GM10248 (cell line): ENCODE data around the gene ARMC12.
"Not testable (repeated sequence)": the region's sequence is repeated elsewhere in the genome, so short reads cannot be mapped to it uniquely, and the experiment has no call there.

Experiments used
- CTCF ChIA-PET: fragments of 300-600 bp; sonication (Branson Sonifier 250); formaldehyde crosslinking; extraction: SDS; loops from one replicate; lab custom pipeline; 2021; ENCODE audit warnings: antibody characterized with exemption; lab: Yijun Ruan, JAX
- POLR2A ChIA-PET: fragments of 350-650 bp; sonication (Branson Sonifier 250); formaldehyde crosslinking; extraction: SDS; loops from one replicate; lab custom pipeline; 2020; ENCODE audit warnings: antibody characterized with exemption; lab: Yijun Ruan, JAX
- DNase-seq: peaks from one replicate; pipeline ENCODE4 v3.0.0; 2012; ENCODE audit errors: extremely low spot score
- TF ChIP-seq, protein P1 (sequence below): IDR thresholded peaks from 2 replicates; pipeline ENCODE4 v1.5.1; 2012; ENCODE audit warnings: mild to moderate bottlenecking, low read depth; ENCODE audit errors: extremely low read depth, missing control alignments, control extremely low read depth

ARMC12 gene

DNA sequence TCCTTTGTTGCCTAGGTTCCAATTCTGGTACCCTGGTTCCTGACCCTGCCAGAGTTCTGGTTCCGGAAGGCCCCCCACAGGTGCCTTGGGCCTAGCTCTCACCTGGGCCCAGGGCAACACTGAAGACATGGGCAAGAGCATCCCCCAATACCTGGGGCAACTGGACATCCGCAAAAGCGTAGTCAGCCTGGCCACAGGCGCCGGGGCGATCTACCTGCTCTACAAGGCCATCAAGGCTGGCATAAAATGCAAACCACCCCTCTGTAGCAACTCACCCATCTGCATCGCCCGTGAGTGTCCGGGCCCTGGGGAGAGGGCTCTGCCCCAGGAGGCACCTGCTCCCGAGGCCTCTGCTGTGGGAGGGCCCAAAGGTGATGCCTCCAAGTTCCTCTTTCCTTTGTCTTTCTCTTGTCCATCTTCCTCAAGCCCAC, at the start of gene ARMC12:
TSS of gene ARMC12 (plus strand) at position 51 of the 431 bp plus-strand sequence. CDS start at position 128, 77 bp downstream.
- TF ChIP-seq, protein P1, sequence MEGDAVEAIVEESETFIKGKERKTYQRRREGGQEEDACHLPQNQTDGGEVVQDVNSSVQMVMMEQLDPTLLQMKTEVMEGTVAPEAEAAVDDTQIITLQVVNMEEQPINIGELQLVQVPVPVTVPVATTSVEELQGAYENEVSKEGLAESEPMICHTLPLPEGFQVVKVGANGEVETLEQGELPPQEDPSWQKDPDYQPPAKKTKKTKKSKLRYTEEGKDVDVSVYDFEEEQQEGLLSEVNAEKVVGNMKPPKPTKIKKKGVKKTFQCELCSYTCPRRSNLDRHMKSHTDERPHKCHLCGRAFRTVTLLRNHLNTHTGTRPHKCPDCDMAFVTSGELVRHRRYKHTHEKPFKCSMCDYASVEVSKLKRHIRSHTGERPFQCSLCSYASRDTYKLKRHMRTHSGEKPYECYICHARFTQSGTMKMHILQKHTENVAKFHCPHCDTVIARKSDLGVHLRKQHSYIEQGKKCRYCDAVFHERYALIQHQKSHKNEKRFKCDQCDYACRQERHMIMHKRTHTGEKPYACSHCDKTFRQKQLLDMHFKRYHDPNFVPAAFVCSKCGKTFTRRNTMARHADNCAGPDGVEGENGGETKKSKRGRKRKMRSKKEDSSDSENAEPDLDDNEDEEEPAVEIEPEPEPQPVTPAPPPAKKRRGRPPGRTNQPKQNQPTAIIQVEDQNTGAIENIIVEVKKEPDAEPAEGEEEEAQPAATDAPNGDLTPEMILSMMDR = no peak
- ChIA-PET POLR2A (interaction anchor here (0.6 kb wide), 1 partner anchor 214 kb away, joined by 4 read pairs; no protein-coding TSS in a partner anchor), CTCF (interaction anchor here (0.8 to 9.9 kb wide), 67 partner anchors 9 to 478 kb away, joined by 3 to 213 read pairs (median 7); partner anchors contain the start of genes CLPS and ZNF76)
- no peak for DNase-seq

GRCh38 chr6:35687658-35688604, 48.9 kb upstream of the ARMC12 start:
- ChIA-PET CTCF (interaction anchor here (0.7 to 2.1 kb wide), 6 partner anchors 11 to 115 kb away, joined by 3 to 10 read pairs (median 4); partner anchors contain the start of gene ARMC12), POLR2A (no interaction called here)
- DNase-seq = peak; percentile 53
- TF ChIP-seq, protein P1 = no peak

DNA sequence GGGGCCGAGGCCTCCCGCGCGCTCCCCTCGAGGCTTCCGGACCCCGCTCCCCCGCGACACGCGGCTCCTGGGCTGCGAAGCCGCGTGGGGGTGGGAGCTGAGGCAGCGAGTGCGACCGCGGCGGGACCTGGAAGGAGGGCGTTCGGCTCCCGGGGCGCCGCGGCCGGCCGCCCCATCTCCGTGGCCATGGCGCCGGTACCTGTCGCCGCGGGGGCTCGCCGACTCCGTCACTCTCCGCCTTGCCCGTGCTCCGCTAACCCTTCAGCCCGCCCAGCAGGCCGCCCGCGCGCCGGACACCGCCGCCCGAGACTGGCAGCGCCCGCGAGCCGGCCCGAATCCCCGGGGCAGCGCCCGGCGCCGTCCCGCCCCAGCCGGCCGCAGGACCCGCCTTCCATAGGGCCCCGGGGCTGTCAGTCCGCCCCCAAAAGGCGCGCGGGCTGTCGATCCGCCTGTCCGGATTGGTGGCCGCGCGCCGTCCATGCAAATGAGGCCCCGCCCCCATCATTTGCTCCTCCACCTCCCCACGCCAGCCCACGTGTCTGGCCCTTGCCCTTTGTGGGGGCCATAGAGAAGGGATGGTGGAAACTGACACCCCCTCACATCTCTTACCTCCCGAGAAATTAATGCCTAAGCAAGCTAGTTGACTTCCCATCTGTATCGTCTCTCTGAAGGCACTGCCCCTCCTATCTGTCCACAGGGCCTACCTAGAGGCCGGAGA, 48.1 kb upstream of the ARMC12 start, which contains the start of gene FKBP5:
TSS of gene FKBP5 (minus strand) at position 311 of the 718 bp plus-strand sequence. CDS start 46,091 bp downstream, outside the sequence.
- CTCF ChIA-PET = interaction anchor here (0.8 to 1.2 kb wide), 3 partner anchors 15 to 39 kb away, joined by 3 read pairs; no protein-coding TSS in a partner anchor
- DNase-seq = peak; percentile 97
- TF ChIP-seq, protein P1 = no peak
- POLR2A ChIA-PET = no interaction called here

DNA sequence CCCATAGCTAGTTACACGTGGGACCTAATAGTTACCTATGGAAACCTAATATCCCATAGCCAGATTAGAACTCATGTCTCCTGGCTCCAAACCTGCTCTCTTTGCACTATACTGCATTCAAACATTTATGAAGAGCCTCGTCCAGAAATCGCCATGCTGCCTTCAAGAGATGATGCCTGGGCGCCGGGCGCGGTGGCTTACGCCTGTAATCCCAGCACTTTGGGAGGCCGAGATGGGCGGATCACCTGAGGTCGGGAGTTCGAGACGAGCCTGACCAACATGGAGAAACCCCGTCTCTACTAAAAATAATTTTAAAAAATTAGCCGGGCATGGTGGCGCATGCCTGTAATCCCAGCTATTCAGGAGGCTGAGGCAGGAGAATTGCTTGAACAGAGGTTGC, 46.8 kb upstream of the ARMC12 start:
- POLR2A ChIA-PET, DNase-seq: not testable (repeated sequence)
- CTCF ChIA-PET = interaction anchor here (1.2 to 1.4 kb wide), 3 partner anchors 16 to 47 kb away, joined by 3 read pairs; no protein-coding TSS in a partner anchor

- ChIA-PET CTCF (interaction anchor here (1.0 to 1.4 kb wide), 2 partner anchors 48 kb away, joined by 3 read pairs; no protein-coding TSS in a partner anchor), POLR2A (no interaction called here)
- no peak for DNase-seq
- TF ChIP-seq, protein P1 = no peak
These were observed 46.3 kb upstream of the ARMC12 start for GRCh38 chr6:35690484-35690883.

GRCh38 chr6:35691027-35691824, 45.6 kb upstream of the ARMC12 start:
- DNase-seq = no peak
- CTCF ChIA-PET = interaction anchor here (1.0 kb wide), 1 partner anchor 47 kb away, joined by 3 read pairs; no protein-coding TSS in a partner anchor
- TF ChIP-seq, protein P1 = no peak
- POLR2A ChIA-PET = no interaction called here
